ENCODE measurements around the gene ARHGEF37.
A peak's percentile ranks its signal among the peaks of the same experiment; 100 is the strongest.

The ARHGEF37 gene

GRCh38 chr5:149605354-149605997 is 24.2 kb downstream of the ARHGEF37 start:
- no peak for DNase-seq

GRCh38 chr5:149605998-149606724 is 24.9 kb downstream of the ARHGEF37 start:
- no peak for DNase-seq

- DNase-seq = no peak
Observed at GRCh38 chr5:149608936-149609545, 27.7 kb downstream of the ARHGEF37 start.

GRCh38 chr5:149609640-149610219 is 28.4 kb downstream of the ARHGEF37 start:
- DNase-seq = no peak

GRCh38 chr5:149610589-149611255 is 29.4 kb downstream of the ARHGEF37 start:
- no peak for DNase-seq

- no peak for DNase-seq
Observed at GRCh38 chr5:149611326-149611725, 30.0 kb downstream of the ARHGEF37 start.

- DNase-seq = no peak
Observed at GRCh38 chr5:149614034-149614907, 33.0 kb downstream of the ARHGEF37 start.

- no peak for DNase-seq
Observed at GRCh38 chr5:149615976-149616375, 34.7 kb downstream of the ARHGEF37 start.

GRCh38 chr5:149616727-149617285 is 35.5 kb downstream of the ARHGEF37 start:
- DNase-seq = no peak

GRCh38 chr5:149617760-149618306 is 36.5 kb downstream of the ARHGEF37 start:
- DNase-seq = no peak

- DNase-seq = peak; percentile 62 to 63 (median 63)
Observed at GRCh38 chr5:149618581-149619248, 37.4 kb downstream of the ARHGEF37 start.

- no peak for DNase-seq
Observed at GRCh38 chr5:149621415-149622098, 40.3 kb downstream of the ARHGEF37 start.

- no peak for DNase-seq
Observed at GRCh38 chr5:149622466-149622865, 41.2 kb downstream of the ARHGEF37 start.

- DNase-seq = no peak
Observed at GRCh38 chr5:149623473-149623872, 42.2 kb downstream of the ARHGEF37 start.

GRCh38 chr5:149627070-149627469 is 45.8 kb downstream of the ARHGEF37 start:
- DNase-seq = no peak

- peak; percentile 68 to 80 (median 73) for DNase-seq
Observed at GRCh38 chr5:149628221-149628620, 46.9 kb downstream of the ARHGEF37 start.

- DNase-seq = no peak
Observed at GRCh38 chr5:149628846-149629388, 47.6 kb downstream of the ARHGEF37 start.

GRCh38 chr5:149629421-149629820 is 48.1 kb downstream of the ARHGEF37 start:
- DNase-seq = no peak

- no peak for DNase-seq
Observed at GRCh38 chr5:149630337-149630736, 49.0 kb downstream of the ARHGEF37 start.

GRCh38 chr5:149631506-149631905 is 50.2 kb downstream of the ARHGEF37 start:
- no peak for DNase-seq

Measured in suppressor macrophage treated with lipopolysaccharide for 1 hour (primary cell).